GM19324 (cell line): ENCODE results near the gene CEACAM8.
"Not testable (repeated sequence)": the region's sequence is repeated elsewhere in the genome, so short reads cannot be mapped to it uniquely, and the experiment has no call there.

ENCODE experiments used
- ATAC-seq: cut with Tn5 transposase; IDR thresholded peaks from one replicate; pipeline ENCODE4 v1.9.1; 2021; ENCODE audit warnings: mild to moderate bottlenecking, moderate library complexity; ENCODE audit not compliant: unreplicated experiment, low FRiP score

CEACAM8 gene

DNA sequence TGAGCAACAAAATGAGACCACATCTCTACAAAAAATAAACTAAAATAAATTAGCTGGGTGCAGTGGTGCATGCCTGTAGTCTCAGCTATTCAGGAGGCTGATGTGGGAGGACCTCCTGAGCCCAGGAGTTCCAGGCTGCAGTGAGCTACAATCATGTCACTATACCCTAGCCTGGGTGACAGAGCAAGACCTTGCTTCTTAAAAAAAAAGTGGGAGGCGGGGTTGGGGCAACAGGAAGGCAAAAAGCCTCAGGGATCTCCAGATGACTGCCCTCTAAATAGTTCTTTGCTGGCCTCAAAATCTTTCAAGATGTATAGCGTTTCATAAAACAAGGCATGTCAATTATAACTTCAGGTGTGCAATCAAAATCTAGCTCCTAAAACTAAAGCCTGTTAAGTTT is 18.5 kb downstream of the CEACAM8 start:
- ATAC-seq = no peak

DNA sequence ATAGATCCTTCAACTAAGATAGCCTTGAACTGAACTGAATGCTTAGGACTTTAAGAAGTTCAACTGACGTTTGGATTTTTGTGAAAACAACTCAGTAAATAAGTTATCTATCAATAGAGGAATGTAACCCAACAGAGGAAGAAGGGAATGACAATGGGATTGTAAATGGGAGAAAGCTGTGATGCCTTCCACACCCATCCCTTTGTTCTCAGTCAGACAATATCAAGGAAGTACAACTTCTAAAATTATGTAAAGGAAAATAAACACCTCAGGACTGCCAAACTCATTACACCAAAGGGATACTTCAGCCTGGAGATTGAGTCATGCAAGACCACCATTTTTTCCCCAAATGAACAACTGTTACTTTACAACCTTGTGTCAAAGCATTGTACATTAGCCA is 21.1 kb downstream of the CEACAM8 start:
- no peak for ATAC-seq

DNA sequence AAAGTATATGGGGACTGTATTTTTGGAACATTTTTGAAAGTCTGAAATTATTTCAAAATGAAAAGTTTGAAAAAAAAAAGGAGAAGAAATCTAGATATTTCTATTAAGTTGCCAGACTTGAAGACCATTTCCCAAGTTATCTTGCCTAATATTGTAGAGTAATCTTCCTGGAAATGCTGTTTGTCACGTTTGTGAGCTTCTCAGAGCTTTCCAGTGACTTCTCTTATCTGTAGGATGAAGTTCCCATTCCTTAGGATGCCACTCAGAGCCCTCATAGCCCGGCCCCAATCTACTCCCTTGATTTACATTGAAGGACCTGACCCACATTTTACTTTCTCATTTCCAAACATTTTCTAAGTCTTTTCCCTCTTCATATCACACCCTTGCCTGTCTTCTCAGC is 23.6 kb downstream of the CEACAM8 start:
- no peak for ATAC-seq

DNA sequence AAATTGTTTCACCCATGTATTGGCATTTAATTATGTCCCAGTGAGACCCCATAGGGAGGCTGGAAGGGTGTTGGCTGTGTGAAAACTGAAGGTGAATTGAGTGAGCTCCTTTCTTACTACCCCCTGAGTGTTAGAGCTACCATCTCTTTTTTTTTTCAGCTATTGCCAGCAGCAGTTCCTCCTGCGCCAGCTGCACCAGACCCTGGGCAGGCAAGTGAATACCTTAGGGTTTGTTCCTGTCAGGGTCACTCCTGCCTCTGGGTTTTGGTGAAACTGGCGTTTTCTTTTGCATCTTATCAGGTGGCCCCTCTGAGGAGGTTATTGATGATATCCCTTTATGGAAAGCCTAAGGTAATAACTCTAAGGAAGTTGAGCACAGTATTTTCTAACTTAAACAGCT is 25.5 kb downstream of the CEACAM8 start:
- no peak for ATAC-seq

DNA sequence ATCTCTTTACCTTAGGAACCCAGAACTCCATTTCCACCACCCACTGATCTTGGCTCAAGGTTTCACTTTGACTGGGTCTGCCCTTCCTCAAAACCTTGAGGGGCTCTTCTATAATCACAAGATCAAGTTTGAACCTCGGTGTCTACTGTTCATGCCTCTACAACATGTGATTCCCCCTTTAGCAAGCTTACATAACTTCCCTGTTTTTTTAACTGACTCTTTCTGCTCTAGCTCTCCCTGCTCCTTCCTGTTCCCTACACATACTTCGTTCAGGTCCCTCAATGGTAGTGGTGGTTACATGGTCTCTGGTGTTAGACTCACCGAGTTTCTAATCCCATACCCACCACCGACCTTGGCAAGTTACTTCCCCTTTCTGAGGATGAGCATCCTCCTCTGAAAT is 26.7 kb downstream of the CEACAM8 start:
- ATAC-seq = no peak

DNA sequence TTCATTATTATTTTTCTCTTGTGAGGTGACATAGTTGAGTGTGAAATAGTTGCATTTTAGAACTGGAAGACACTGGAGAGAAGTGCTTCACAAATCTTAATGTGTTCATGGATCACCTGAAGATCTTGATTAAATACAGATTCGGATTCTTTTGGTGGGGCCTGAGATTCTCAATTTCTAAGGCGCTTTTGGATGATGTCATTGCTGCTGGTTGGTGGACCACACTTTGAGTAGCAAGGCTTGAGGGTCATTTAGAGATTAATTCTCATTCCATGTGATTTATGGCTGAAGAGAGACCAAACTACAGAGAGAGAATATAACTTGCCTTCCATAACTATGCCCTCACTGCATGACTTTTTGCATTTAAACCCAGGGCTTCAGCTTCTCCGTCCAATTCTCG is 27.2 kb downstream of the CEACAM8 start:
- ATAC-seq = no peak

DNA sequence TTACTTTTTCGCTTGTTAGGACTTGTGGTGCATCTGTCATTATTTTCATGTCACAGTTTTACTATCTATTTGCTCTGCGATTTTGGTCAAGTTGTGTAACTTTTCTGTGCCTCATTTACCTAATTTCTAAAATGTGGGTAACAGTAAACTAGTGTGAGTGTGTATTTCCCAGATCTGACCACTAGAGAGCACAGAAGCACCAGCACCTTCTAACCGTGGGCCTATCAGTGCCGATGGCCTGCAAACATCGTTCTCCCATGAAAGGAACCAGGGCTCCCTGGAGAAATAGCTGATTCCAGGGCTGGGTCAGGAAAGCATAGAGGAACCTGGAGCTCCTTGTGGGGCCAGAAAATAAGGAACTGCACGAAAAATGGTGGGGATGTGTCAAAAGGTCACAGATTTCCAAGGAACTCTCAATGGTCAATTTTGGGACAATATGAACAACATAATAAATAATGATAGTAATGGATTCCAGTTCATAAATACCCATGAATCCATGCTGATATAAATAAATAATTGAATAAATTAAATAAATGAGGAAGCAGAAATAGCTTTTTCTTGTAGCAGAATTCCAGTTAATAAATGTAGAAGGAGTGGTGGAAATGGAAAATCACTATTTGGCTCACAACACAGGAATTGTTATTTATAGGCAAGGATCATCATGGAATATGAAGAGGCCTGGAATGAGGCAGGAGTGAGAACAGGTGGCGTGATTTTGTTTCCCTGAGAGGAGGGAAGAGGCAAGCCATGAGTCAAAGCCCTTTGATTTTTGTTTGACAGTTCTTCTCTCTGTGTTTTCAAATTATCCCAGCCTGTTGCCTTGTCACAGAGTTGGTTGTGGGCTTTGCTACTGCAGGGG is 31.1 kb downstream of the CEACAM8 start:
- no peak for ATAC-seq

DNA sequence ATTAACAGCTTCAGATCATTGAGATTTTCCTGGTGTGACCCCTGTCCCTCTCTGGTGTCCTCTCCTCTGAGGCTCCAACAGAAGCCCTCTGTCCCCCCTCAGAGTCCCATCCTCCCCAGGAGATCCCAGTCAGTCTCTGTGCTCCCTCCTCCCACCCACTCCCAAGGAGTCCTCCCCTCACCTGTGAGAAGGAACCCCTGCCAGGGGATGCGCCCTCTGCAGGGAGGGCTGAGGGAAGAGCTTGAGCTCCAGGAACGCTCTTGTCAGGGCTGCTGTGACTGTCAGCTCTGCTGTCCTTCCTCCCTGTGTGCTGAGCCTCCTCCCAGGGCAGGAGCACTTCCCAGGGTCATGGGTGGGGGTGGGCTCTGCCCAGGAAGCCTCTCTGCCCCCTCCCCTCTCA is 33.2 kb downstream of the CEACAM8 start:
- ATAC-seq = no peak

DNA sequence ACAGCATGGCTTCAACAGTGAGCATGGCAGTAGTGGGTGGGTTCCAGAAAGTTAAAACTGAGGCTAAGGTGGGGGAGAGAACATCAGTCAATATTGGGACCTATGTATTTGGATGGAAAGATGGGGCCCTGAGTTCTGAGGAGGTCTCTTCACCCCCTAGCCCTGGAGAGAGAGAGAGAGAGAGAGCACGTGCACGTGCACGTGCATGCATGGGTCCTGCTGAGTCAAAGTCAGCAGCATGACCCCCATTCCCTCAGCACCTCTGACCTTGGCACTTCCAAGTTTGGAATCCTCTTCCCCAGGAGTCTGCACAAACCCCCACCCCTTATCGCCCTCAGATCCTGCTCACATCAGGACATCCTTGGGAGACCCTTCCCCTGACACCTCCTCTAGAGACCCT is 34.0 kb downstream of the CEACAM8 start:
- no peak for ATAC-seq

DNA sequence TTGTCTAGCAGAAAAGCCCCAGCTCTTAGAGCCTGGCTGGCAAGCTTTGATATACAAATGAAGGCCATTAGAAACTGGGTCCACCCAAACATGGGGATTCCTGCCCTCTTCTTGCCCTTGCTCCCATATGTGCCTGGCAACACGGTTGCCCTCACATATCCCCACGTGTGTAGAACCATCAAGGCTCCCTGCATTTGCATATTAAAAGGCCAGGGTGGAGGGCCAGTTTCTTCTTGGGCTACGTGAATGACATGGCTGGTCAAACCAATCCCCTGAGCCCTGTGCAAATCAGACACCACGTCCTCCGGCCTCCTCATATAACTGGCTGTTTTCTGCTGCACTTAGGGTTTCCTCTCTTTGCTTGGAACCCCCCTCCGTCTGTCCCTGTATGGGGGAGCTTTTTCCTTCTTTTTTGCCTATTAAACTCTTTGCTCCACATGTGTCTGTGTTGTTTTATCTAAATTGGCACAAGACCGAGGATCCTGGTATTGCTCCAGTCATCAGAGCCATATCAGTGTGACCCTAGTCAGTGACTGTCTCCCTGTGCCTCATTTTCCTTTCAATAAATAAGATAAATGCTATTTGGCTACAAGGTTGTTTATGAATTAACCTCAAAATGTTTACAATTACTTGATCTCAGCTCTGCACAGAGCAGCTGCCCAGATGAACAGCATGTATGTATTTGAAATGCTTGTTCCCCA is 36.1 kb downstream of the CEACAM8 start:
- ATAC-seq = no peak

DNA sequence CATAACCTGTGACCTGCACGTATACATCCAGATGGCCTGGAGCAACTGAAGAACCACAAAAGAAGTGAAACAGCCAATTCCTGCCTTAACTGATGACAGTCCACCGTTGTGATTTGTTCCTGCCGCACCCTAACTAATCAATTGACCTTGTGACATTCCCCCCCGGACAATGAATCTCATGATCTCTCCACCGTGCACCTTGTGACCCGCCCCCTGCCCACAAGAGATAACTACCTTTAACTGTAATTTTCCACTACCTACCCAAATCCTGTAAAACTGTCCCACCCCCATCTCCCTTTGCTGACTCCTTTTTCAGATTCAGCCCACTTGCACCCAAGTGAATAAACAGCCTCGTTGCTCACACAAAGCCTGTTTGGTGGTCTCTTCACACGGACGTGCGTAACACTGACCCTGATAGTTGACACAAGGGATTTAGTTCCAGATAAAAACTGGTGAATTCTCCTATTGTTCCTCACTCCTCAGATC is 37.3 kb downstream of the CEACAM8 start:
- ATAC-seq = not testable (repeated sequence)

DNA sequence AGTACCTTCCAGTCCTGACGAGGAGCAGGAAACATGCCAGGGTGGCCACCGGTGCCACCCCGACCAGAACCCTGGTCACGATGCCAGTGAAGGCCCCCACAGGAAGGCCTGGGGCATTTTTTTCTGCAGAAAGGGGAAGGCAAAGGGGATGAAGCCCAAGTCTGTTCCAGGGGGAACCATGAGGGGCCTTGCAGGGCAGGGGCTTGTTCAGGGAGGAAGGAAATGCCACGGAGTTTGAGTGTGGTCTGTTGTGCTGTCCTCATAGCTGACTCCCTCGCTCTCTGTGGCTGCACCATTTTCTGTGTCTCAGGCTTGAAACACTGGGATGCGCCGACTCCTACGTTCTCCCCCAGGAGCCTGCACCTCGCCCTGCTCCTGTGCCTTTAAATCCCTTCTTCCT is 38.9 kb downstream of the CEACAM8 start:
- ATAC-seq = no peak

DNA sequence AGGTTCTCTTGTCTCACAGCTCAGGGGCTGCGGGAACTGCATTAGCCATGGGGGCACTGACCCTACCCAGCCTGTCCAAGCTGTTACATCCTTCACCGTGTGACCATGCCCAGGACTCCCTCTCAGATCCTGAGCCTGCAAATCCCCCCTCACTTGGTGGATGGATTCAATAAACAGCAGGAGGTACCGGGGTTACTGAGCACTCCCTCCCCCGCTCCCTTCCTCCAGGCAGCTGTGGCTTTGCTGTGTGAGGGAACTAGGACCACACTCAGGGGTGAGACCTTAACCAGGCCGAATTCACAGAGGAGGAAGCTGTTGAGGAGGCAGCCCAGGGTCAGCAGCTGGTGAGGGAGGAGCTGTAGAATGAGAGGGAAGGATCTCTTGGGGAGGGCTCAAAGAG is 39.4 kb downstream of the CEACAM8 start:
- no peak for ATAC-seq

DNA sequence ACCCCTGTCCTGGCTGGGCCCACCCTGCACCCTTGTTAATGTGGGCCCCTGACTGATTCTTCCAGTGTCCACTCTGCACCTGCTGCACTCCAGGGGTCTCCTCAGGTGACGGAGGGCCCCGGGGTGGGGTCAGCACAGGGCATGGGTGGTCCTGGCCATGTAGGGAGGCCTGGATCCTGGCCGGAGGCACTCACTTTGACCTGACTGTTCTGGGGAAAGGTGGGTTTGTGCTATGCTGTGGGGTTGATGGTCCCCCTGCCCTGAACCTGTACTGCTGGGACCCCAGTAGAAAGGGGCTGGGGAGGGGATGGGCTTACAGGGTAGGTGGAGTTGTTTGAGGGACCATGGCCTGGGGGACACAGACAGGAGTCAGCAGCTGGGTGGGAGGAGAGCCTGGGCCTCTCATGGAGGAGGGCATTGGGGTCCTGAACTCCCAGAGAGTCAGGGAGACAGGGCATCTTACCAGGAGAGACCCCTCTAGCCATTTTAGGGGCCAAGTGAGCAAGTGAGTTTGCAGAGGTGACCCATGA is 40.6 kb downstream of the CEACAM8 start:
- no peak for ATAC-seq

DNA sequence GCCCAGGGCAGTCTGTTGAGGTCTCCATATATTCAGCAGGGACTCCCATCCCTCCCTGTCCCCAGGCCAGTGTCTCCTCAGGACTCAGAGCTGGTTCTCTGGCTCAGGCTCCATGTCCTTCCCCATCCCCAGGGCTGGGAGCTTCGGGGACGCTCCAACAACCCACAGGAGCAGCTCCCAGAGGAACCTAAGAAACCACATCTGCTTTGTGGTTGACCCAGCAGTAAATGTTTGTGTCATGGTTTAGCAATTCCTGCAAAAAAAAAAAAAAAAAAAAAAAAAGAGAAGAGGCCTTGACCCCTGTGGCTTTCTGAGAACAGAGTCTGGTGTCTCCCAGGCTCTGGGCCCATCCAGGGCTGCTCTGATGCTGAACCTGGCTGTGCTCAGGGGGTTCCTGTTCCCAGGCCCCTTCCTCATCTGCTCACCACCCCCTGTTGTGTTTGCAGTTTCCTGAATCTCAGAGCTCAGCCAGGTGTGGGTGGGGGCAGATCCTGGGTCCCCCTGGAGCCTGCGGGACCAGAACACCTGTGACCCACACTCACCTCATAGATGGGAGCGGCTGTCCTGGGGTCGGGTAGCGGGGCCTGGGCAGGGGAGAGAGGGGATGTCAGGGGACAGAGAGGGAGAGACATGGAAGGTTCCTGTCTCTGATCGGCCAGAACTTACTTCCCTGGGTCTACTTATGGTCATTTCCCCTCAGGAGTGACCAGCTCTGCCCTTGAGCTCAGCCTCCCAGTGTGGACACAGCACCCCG is 41.3 kb downstream of the CEACAM8 start:
- no peak for ATAC-seq

DNA sequence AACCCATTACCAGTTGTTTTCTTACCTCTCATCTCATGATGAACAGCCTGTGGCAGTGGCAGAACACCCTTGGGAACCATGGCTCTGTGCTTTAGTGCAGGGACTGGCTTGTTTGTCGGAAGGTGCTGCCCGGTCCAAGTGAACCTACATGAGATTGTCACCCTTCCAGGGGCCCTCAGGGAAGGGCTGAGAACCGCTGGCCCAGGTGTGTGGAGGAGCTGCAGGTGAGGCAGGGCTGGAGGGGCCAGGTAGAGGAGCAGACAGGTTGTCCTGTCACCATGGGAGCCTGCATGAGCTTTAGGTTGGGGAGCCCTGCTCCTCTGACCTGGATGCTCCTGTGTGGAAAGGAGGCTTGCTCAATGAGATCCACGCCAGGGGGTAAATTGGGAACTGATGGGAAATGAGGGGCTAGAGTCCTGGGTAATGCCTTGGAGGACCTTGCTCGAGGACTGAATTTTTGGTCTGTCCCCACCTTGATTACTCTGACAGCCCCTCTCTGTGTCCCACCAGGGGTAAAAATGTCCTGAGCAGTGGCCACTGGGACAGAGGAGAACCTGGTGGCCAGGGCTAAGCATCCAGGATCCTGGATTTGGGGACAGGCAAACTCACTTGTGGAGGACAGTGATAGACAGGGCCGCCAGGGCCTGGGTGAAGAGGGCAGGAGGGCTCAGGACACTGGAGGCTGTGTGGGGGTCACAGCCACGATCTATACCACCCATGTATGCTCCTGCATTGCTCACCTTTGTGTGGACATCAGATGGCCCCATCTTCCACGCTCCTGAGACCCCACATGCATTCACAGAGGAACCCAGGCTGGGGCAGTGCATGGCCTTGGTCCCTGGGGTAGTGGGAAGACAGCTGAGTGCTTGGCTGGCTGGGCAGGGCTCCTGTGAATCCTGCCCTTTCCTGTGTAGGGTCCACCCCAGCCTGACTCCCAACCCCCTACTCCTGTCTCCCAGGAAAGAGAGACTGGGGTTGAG is 42.3 kb downstream of the CEACAM8 start:
- ATAC-seq = no peak

DNA sequence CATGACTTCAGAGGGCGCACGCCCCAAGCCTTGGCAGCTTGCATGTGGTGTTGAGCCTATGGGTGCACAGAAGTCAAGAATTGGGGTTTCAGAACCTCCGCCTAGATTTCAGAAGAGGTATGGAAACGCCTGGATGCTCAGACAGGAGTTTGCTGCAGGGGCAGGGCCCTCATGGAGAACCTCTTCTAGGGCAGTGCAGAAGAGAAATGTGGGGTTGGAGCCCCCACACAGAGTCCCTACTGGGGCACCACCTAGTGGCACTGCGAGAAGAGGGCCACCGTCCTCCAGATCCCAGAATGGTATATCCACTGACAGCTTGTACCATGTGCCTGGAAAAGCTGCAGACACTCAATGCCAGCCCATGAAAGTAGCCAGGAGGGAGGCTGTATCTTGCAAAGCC is 44.2 kb downstream of the CEACAM8 start:
- ATAC-seq = not testable (repeated sequence)

DNA sequence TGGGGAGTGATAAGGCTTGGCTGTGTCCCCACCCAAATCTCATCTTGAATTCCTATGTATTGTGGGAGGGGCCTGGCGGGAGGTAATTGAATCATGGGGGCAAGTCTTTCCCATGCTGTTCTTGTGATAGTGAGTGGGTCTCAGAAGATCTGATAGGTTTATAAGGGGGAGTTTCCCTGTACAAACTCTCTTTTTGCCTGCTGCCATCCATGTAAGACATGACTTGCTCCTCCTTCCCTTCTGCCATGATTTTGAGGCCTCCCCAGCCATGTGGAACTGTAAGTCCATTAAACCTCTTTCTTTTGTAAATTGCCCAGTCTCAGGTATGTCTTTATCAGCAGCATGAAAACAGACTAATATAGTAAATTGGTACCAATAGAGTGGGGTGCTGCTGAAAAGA is 45.7 kb downstream of the CEACAM8 start:
- ATAC-seq = not testable (repeated sequence)

DNA sequence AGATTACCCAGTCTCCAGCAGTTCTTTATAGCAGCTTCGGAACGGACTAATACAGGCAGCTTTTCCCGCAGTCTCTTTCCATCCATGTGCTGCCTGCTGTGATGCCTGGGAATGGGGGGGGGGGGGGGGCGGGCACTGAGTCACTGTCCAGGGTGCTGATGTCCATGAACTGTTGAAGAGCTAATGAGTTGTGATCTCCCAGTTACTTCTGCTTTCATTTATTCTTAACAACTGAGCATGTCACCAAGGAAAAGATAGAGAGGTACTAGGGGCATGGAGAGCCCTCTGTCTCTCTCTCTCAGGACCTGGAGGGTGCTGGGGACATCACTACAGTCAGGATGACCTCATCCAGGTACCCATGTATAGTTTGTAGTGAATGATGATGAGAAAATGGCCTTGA is 46.2 kb downstream of the CEACAM8 start:
- no peak for ATAC-seq

DNA sequence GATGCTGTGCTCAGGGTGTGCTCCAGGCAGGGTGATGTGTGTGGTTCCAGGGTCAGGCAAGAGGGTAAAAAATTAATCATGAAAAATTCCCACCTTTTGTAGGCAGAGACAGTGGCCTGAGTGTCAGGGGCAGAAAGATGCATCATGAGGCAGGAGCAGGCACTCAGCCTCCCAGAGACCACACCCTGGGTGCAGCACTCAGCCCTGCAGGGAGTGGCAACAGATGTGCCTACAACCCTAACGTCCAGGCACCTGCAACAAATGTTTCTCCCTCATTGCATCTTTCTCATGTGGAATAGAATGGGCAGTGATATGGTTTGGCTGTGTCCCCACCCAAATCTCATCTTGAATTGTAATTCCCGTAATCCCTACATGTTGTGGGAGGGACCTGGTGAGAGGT is 46.8 kb downstream of the CEACAM8 start:
- no peak for ATAC-seq
